ENCODE measurements around the gene GEMIN7.

Gene GEMIN7

GRCh38 chr19:45107621-45108150, 28.6 kb downstream of the GEMIN7 start:
- no peak for DNase-seq

- DNase-seq: no peak
These were observed 31.8 kb downstream of the GEMIN7 start for GRCh38 chr19:45110851-45111266.

GRCh38 chr19:45112111-45112827, 33.2 kb downstream of the GEMIN7 start:
- no peak for DNase-seq

GRCh38 chr19:45113628-45114027, 34.6 kb downstream of the GEMIN7 start:
- DNase-seq: peak; percentile 95

- DNase-seq: no peak
These were observed 35.1 kb downstream of the GEMIN7 start for GRCh38 chr19:45114116-45114515.

- DNase-seq: no peak
These were observed 37.0 kb downstream of the GEMIN7 start for GRCh38 chr19:45115809-45116615.

GRCh38 chr19:45117167-45117594, 38.1 kb downstream of the GEMIN7 start:
- DNase-seq: peak; percentile 30

GRCh38 chr19:45117671-45118070, 38.6 kb downstream of the GEMIN7 start:
- DNase-seq: no peak

- no peak for DNase-seq
These were observed 39.0 kb downstream of the GEMIN7 start for GRCh38 chr19:45118106-45118505.

- peak; percentile 91 for DNase-seq
These were observed 39.7 kb downstream of the GEMIN7 start for GRCh38 chr19:45118591-45119355.

- peak; percentile 59 for DNase-seq
These were observed 40.5 kb downstream of the GEMIN7 start for GRCh38 chr19:45119582-45119981.

- no peak for DNase-seq
These were observed 42.8 kb downstream of the GEMIN7 start for GRCh38 chr19:45121827-45122345.

GRCh38 chr19:45122832-45123231, 43.8 kb downstream of the GEMIN7 start:
- DNase-seq: no peak

- no peak for DNase-seq
These were observed 44.4 kb downstream of the GEMIN7 start for GRCh38 chr19:45123440-45123850.

GRCh38 chr19:45124021-45124420, 45.0 kb downstream of the GEMIN7 start:
- DNase-seq: no peak

- no peak for DNase-seq
These were observed 46.3 kb downstream of the GEMIN7 start for GRCh38 chr19:45125360-45125759.

GRCh38 chr19:45125975-45126493, 47.0 kb downstream of the GEMIN7 start:
- DNase-seq: peak; percentile 48

- DNase-seq: no peak
These were observed 47.6 kb downstream of the GEMIN7 start for GRCh38 chr19:45126654-45127053.

- DNase-seq: no peak
These were observed 49.1 kb downstream of the GEMIN7 start for GRCh38 chr19:45128146-45128545.

GRCh38 chr19:45128806-45129205, 49.7 kb downstream of the GEMIN7 start:
- no peak for DNase-seq

GRCh38 chr19:45130236-45130635, 51.2 kb downstream of the GEMIN7 start:
- DNase-seq: no peak

GRCh38 chr19:45130888-45131615, 52.0 kb downstream of the GEMIN7 start:
- DNase-seq: peak; percentile 97
